HepG2 (cell line): ENCODE results near the gene MPPE1. TPM values are rescaled to one million over a fixed set of nuclear protein-coding genes. Genes with fewer than 3 reads are reported as not detected.

Experiments
- ATAC-seq: fragments of 200-7000 bp; cut with Tn5 transposase; 3 replicates; pipeline ENCODE4 v1.9.1; 2020; ENCODE audit warnings: mild to moderate bottlenecking, moderate library complexity
- BruUV-seq: library from RNA; stranded (reverse); fragments of 400-500 nt; replicated peaks from 2 replicates; lab custom pipeline; 2021; lab: Mats Ljungman, UMichigan
- CTCF ChIA-PET: fragments of 300-600 bp; formaldehyde crosslinking; extraction: SDS; loops from one replicate; lab custom pipeline; 2021; ENCODE audit warnings: low total read pairs, inconsistent platforms, low intra/inter-chr PET ratio; lab: Yijun Ruan, JAX
- POLR2A ChIA-PET: fragments of 350-600 bp; sonication (Branson Sonifier 250); formaldehyde crosslinking; loops from one replicate; lab custom pipeline; 2020; ENCODE audit warnings: antibody characterized with exemption, inconsistent platforms; lab: Yijun Ruan, JAX
- DNase-seq: peaks from one replicate; pipeline ENCODE4 v3.0.0-alpha.2; 2015; ENCODE audit warnings: low spot score
- FAIRE-seq: peaks from 3 replicates; lab custom pipeline; 2011; peaks lifted over from hg19 to GRCh38; lab: Jason Lieb, UNC
- H2AFZ ChIP-seq: one replicate; pipeline ENCODE4 v1.6.1; 2011; ENCODE audit warnings: low read length, inconsistent platforms
- H3K27ac ChIP-seq: fragments of 300-600 bp; 3 replicates; pipeline ENCODE4 v1.8.0; 2011; ENCODE audit warnings: mixed run types, mild to moderate bottlenecking, mixed read lengths, low read length, inconsistent platforms; ENCODE audit not compliant: insufficient read depth; ENCODE audit errors: extremely low read length
- H3K27me3 ChIP-seq, 2 experiments: fragments of 200-600 bp in 1 of 2; 2 replicates in 1 of 2; 3 replicates in 1 of 2; pipeline versions ENCODE4 v1.6.0 to v1.8.0; 2011; ENCODE audit warnings: low read length in 2 of 2, mild to moderate bottlenecking in 2 of 2, moderate library complexity in 2 of 2, inconsistent platforms in 1 of 2; ENCODE audit not compliant: insufficient read depth in 2 of 2, control insufficient read depth in 1 of 2
- H3K36me3 ChIP-seq, 2 experiments: fragments of 200-600 bp in 1 of 2; replicated peaks in 1 of 2; 2 replicates in 1 of 2; 3 replicates in 1 of 2; pipeline versions ENCODE4 v1.5.1 to v1.8.0; 2011; ENCODE audit warnings: low read length in 2 of 2, inconsistent platforms in 1 of 2; ENCODE audit not compliant: insufficient read depth in 2 of 2, control insufficient read depth in 1 of 2
- H3K4me1 ChIP-seq: 2 replicates; pipeline ENCODE4 v1.5.1; 2012; ENCODE audit warnings: low read length, inconsistent platforms; ENCODE audit not compliant: insufficient read depth
- H3K4me2 ChIP-seq: 2 replicates; pipeline ENCODE4 v1.6.0; 2011; ENCODE audit warnings: low read depth, low read length, inconsistent platforms
- H3K4me3 ChIP-seq, 3 experiments: fragments of 200-600 bp in 1 of 3; sonication (generic), shearing (Covaris generic) in 1 of 3; replicated peaks in 1 of 3; 2 replicates each; pipeline ENCODE4 v1.5.1; 2011 to 2016; ENCODE audit warnings: low read length in 3 of 3, inconsistent platforms in 2 of 3, low read depth in 2 of 3, mild to moderate bottlenecking in 2 of 3, control low read depth in 1 of 3, mixed read lengths in 1 of 3; ENCODE audit not compliant: insufficient read depth in 1 of 3
- H3K79me2 ChIP-seq: one replicate; pipeline ENCODE4 v1.6.1; 2011; ENCODE audit warnings: low read length, inconsistent platforms; ENCODE audit not compliant: insufficient read depth
- H3K9ac ChIP-seq: 2 replicates; pipeline ENCODE4 v1.6.0; 2011; ENCODE audit warnings: mild to moderate bottlenecking, low read depth, low read length, inconsistent platforms; ENCODE audit not compliant: insufficient read depth
- H3K9me3 ChIP-seq: 2 replicates; pipeline ENCODE4 v1.5.1; 2012; ENCODE audit warnings: mild to moderate bottlenecking, low read length
- H4K20me1 ChIP-seq: 2 replicates; pipeline ENCODE4 v1.6.0; 2011; ENCODE audit warnings: inconsistent platforms, mild to moderate bottlenecking, low read length, moderate library complexity; ENCODE audit not compliant: insufficient read depth
- AKNA ChIP-seq: sonication (generic); formaldehyde crosslinking; IDR thresholded peaks from 2 replicates; pipeline ENCODE4 v1.4.0; 2020; ENCODE audit warnings: missing genetic modification reagents, borderline replicate concordance
- FOXK1 ChIP-seq: sonication (generic); formaldehyde crosslinking; IDR thresholded peaks from 2 replicates; pipeline ENCODE4 v1.4.0; 2020; ENCODE audit warnings: low read depth, missing genetic modification reagents, borderline replicate concordance
- GFI1 ChIP-seq: sonication (generic); formaldehyde crosslinking; IDR thresholded peaks from 2 replicates; pipeline ENCODE4 v1.5.0; 2020; ENCODE audit warnings: missing genetic modification reagents, mild to moderate bottlenecking, borderline replicate concordance
- KMT2A ChIP-seq: sonication (generic); formaldehyde crosslinking; IDR thresholded peaks from 2 replicates; pipeline ENCODE4 v1.4.0; 2020; ENCODE audit warnings: missing genetic modification reagents
- SALL1 ChIP-seq: sonication (generic); formaldehyde crosslinking; IDR thresholded peaks from 2 replicates; pipeline ENCODE4 v1.8.0; 2022; ENCODE audit warnings: mild to moderate bottlenecking, missing genetic modification reagents
- ZEB1 ChIP-seq: IDR thresholded peaks from 2 replicates; pipeline ENCODE4 v1.6.1; 2012; ENCODE audit warnings: mild to moderate bottlenecking, low read depth, inconsistent platforms; ENCODE audit not compliant: insufficient replicate concordance
- WGBS: methylation state at CpG from one replicate; pipeline ENCODE4 v1.1.6; 2017; ENCODE audit warnings: low lambda C conversion rate; 5-methylcytosine and 5-hydroxymethylcytosine counted together
- in situ Hi-C: cut with HindIII; loops from 2 replicates; pipeline ENCODE4 v1.10.0; 2017; ENCODE audit warnings: low pct_unique_long_range_greater_than_20kb; ENCODE audit not compliant: extremely low pct_ligation_motif_present
- intact Hi-C: fragments of 100-400 bp; cut with micrococcal nuclease; formaldehyde crosslinking; loops from one replicate; pipeline ENCODE4 v1.10.0; 2022; ENCODE audit not compliant: unreplicated experiment
- polyA plus RNA-seq, 8 experiments: library from polyadenylated mRNA; depleted of rRNA in 3 of 8; stranded (reverse) in 7 of 8; unstranded in 1 of 8; fragments of >200 nt; fragmentation: Illumina TruSeq in 4 of 8; extraction: Trizol in 4 of 8; gene quantifications; 2 replicates each; pipeline versions ENCODE4 v1.2.1 to v1.2.3, GENCODE V29; 2011 to 2016; ENCODE audit warnings: low read depth in 4 of 8, missing spikeins in 1 of 8, mixed read lengths in 1 of 8; ENCODE audit not compliant: insufficient read depth in 1 of 8
- total RNA-seq, 5 experiments: library from RNA; depleted of rRNA; stranded (reverse); fragments of >200 nt; fragmentation: Illumina TruSeq; extraction: Trizol; gene quantifications; 2 replicates each; pipeline ENCODE4 v1.2.3, GENCODE V29; 2016; ENCODE audit warnings: low read depth in 1 of 5
- TF ChIP-seq, protein P1 (sequence below), 2 experiments: sonication (generic) in 1 of 2; formaldehyde crosslinking in 1 of 2; IDR thresholded peaks; 2 replicates each; pipeline versions ENCODE4 v1.4.0 to v1.6.1; 2016 to 2020; ENCODE audit warnings: borderline replicate concordance in 1 of 2, low read depth in 1 of 2, mild to moderate bottlenecking in 1 of 2, missing genetic modification reagents in 1 of 2

MPPE1 gene
- total and polyA plus RNA-seq, 2 of the 13 experiments (the other 11 are each of a cell fraction or from before 2014, with no cell fraction given): 9.6 to 11.9 TPM

GRCh38 chr18:11906926-11907874 is 917 bp downstream of the MPPE1 start (continued):
- no peak for TF ChIP-seq AKNA (CRISPR knock-in tag)
- no peak for TF ChIP-seq ZEB1
- no peak for TF ChIP-seq KMT2A (CRISPR knock-in tag)
- no peak for TF ChIP-seq GFI1 (CRISPR knock-in tag)
- no peak for TF ChIP-seq SALL1 (CRISPR knock-in tag)

DNA sequence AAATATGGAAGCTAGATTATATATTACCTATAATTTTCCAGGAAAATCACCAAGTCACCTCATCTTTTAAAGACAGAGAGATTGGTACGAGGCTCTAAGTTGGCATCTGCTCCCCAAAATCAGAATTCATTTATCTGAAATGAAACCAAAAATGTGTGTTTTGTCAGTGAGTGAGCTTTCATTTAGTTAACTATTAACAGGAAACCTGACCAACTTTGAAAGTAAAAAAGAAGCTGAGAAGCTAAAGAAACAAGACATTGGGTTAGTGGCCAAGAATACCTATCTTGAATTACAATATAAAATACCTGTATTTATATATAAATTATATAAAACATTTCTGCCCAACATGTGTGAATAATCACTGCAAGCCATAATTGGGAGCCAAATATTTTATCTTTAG is 1.9 kb downstream of the MPPE1 start:
- Histone ChIP-seq H3K4me1 (peaks cover 30% of the 10 kb centered on the region), H3K79me2 (no peaks in the 10 kb centered on the region), H4K20me1 (no peaks in the 10 kb centered on the region), H3K27me3 (no peaks in the 10 kb centered on the region; a peak in 1 of 5 replicates), H3K36me3 (no peaks in the 10 kb centered on the region), H3K4me2 (0 out of 2 replicates have a peak overlapping the region, but pooled peaks have one; percentile 7), H3K9ac (no peak overlapping the region), H3K9me3 (no peaks in the 10 kb centered on the region), H2AFZ (no peak overlapping the region), H3K4me3 (no peak overlapping the region), H3K27ac (no peak overlapping the region)
- no peak for ATAC-seq
- POLR2A ChIA-PET: interaction anchor here (0.9 to 1.8 kb wide), 2 partner anchors 74 to 89 kb away, joined by 4 to 5 read pairs; no protein-coding TSS in a partner anchor
- CTCF ChIA-PET: no interaction called here
- BruUV-seq: no TSS peak
- intact Hi-C loops (loop anchor here (5.0 to 10.0 kb wide), 2 partner anchors 34 to 51 kb away; partner anchors contain the start of gene CHMP1B), in situ Hi-C loops (no loop called here)
- no peak for TF ChIP-seq FOXK1 (CRISPR knock-in tag)
- TF ChIP-seq, protein P1, sequence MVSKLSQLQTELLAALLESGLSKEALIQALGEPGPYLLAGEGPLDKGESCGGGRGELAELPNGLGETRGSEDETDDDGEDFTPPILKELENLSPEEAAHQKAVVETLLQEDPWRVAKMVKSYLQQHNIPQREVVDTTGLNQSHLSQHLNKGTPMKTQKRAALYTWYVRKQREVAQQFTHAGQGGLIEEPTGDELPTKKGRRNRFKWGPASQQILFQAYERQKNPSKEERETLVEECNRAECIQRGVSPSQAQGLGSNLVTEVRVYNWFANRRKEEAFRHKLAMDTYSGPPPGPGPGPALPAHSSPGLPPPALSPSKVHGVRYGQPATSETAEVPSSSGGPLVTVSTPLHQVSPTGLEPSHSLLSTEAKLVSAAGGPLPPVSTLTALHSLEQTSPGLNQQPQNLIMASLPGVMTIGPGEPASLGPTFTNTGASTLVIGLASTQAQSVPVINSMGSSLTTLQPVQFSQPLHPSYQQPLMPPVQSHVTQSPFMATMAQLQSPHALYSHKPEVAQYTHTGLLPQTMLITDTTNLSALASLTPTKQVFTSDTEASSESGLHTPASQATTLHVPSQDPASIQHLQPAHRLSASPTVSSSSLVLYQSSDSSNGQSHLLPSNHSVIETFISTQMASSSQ (IDR thresholded peaks at IDR 0.05; ENCODE audit: low read depth): 0 out of 2 replicates have a peak, but pooled peaks have one; percentile 18
- TF ChIP-seq, protein P1 (CRISPR knock-in tag; IDR thresholded peaks at IDR 0.05; ENCODE audit: borderline replicate concordance): no peak
- WGBS: 64% methylated on average over 1 of the region's 1 CpG
- FAIRE-seq: peak; percentile 23
- DNase-seq: no peak
